Esophagus squamous epithelium (tissue), 4 donors: Measurements from ENCODE around the gene LRRC3C.

Experiments
- CTCF ChIP-seq, 6 experiments: fragments of 450-650 bp in 4 of 6; fragments of 200-600 bp in 2 of 6; sonication (generic) in 2 of 6; IDR thresholded peaks; one replicate each; pipeline ENCODE4 v1.5.1; 2016 to 2019; ENCODE audit warnings: antibody characterized with exemption in 6 of 6, mild to moderate bottlenecking in 4 of 6, moderate library complexity in 4 of 6
- POLR2A ChIP-seq, 4 donors: fragments of 450-650 bp; IDR thresholded peaks; one replicate each; pipeline ENCODE4 v1.6.1; 2017; ENCODE audit warnings: antibody characterized with exemption in 4 of 4, mild to moderate bottlenecking in 4 of 4, moderate library complexity in 3 of 4

GRCh38 chr17:39915559-39915958, 12.0 kb upstream of the LRRC3C start:
- TF ChIP-seq CTCF (IDR thresholded peaks at IDR 0.05), result no peak
- TF ChIP-seq POLR2A (IDR thresholded peaks at IDR 0.05), result no peak
